BLaER1 (cell line): ENCODE measurements around the gene ZP1.
"Not testable (repeated sequence)": the region's sequence is repeated elsewhere in the genome, so short reads cannot be mapped to it uniquely, and the experiment has no call there.

ENCODE experiments used
- H3K27ac ChIP-seq: shearing (Covaris generic); formaldehyde crosslinking; 2 replicates; pipeline ENCODE4 v1.8.1; 2022
- H3K27me3 ChIP-seq: shearing (Covaris generic); formaldehyde crosslinking; 2 replicates; pipeline ENCODE4 v1.8.1; 2022
- H3K36me3 ChIP-seq: shearing (Covaris generic); formaldehyde crosslinking; 2 replicates; pipeline ENCODE4 v1.8.1; 2022
- H3K4me1 ChIP-seq: shearing (Covaris generic); formaldehyde crosslinking; 2 replicates; pipeline ENCODE4 v1.8.1; 2022
- H3K4me2 ChIP-seq: shearing (Covaris generic); formaldehyde crosslinking; 2 replicates; pipeline ENCODE4 v1.8.1; 2022
- H3K4me3 ChIP-seq: shearing (Covaris generic); formaldehyde crosslinking; 2 replicates; pipeline ENCODE4 v1.8.1; 2022
- H3K9ac ChIP-seq: shearing (Covaris generic); formaldehyde crosslinking; 2 replicates; pipeline ENCODE4 v1.8.1; 2022
- H3K9me3 ChIP-seq: shearing (Covaris generic); formaldehyde crosslinking; 2 replicates; pipeline ENCODE4 v1.8.1; 2022
- H4K20me1 ChIP-seq: shearing (Covaris generic); formaldehyde crosslinking; 2 replicates; pipeline ENCODE4 v1.8.1; 2022
- Cebpa-rat ChIP-seq: shearing (Covaris generic); IDR thresholded peaks from 2 replicates; pipeline ENCODE4 v1.8.1; 2022

Gene ZP1, protein sequence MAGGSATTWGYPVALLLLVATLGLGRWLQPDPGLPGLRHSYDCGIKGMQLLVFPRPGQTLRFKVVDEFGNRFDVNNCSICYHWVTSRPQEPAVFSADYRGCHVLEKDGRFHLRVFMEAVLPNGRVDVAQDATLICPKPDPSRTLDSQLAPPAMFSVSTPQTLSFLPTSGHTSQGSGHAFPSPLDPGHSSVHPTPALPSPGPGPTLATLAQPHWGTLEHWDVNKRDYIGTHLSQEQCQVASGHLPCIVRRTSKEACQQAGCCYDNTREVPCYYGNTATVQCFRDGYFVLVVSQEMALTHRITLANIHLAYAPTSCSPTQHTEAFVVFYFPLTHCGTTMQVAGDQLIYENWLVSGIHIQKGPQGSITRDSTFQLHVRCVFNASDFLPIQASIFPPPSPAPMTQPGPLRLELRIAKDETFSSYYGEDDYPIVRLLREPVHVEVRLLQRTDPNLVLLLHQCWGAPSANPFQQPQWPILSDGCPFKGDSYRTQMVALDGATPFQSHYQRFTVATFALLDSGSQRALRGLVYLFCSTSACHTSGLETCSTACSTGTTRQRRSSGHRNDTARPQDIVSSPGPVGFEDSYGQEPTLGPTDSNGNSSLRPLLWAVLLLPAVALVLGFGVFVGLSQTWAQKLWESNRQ

DNA sequence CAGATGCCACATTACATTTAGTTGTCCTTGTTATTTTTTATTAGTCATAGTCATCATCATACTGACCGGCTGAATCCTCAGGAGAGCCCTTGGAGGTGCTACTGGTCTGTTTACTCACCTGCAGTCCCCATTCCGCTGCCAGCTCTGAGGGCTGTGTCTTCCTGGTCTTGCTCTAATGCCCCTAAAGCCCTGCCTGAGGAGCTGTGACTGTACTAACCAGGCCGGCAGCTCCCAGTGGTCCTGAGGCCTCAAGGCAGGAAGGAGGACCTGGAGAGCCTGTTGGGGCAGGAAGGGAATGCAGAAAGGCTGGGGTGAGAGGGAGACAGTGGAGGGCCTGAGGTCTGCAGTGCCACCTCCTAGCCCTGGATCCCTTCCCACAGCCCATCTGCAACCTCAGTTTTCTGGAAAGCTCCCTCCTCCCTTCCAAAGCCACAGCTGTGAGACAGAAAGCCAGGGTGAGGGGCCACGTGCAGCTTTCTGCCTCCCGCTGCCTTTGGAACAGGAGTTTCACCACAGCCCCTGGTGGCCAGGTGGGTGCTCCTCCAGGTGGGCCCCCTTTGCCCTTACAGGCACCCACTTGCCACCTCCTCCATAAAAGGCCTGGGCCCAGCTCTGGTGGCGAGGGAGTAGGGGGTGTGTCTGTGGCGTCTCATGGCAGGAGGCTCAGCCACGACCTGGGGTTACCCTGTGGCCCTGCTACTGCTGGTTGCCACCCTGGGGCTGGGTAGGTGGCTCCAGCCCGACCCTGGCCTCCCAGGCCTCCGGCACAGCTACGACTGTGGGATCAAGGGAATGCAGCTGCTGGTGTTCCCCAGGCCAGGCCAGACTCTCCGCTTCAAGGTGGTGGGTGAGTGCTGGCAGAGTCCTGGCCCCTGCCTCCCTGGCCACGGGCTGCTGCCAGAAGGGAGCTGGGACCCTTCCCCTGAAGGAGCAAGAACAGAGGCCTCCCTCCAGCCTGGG, at the start of gene ZP1:
Gene ZP1 (plus strand): TSS at position 632 of the 960 bp plus-strand sequence. CDS start 20 bp downstream, at position 652.
- Histone ChIP-seq H3K4me2 (peak within 1 kb of the TSS; percentile 69), H3K27me3 (no peaks in the 10 kb centered on the region), H3K27ac (peak within 1 kb of the TSS; percentile 78), H3K9me3 (no peaks in the 10 kb centered on the region), H4K20me1 (no peaks in the 10 kb centered on the region), H3K36me3 (no peaks in the 10 kb centered on the region), H3K4me3 (no peak within 1 kb of the TSS), H3K9ac (peak within 1 kb of the TSS; percentile 59; the same call in 1 of the 2 replicates), H3K4me1 (peaks cover 95% of the 10 kb centered on the region)
- no peak for TF ChIP-seq Cebpa-rat

DNA sequence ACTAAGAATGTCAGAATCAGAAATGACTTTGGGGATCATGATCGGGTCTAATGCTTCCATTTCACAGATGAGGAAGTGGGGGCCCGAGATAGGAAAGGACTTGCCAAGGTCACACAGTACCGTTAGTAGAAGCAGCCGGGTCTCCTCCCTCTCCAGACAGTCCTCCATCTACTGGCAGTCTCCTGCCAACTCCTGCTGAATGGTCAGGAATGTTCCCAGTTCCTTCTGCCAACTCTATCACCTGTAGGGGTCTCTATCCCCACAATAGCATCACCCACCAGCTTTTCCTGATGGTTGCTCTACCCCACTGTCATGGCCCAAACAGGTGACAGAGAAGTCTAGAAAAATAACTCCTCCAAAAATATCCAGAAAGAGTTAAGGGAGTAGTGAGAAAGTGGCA, 49.3 kb upstream of the ZP1 start:
- Histone ChIP-seq H3K4me3 (no peak overlapping the region), H3K27me3 (no peaks in the 10 kb centered on the region), H3K9ac (no peak overlapping the region), H3K27ac (no peak overlapping the region), H3K36me3 (no peaks in the 10 kb centered on the region), H4K20me1 (no peaks in the 10 kb centered on the region), H3K4me2 (no peak overlapping the region), H3K9me3 (peaks cover 35% of the 10 kb centered on the region), H3K4me1 (peaks cover 18% of the 10 kb centered on the region)
- no peak for TF ChIP-seq Cebpa-rat

DNA sequence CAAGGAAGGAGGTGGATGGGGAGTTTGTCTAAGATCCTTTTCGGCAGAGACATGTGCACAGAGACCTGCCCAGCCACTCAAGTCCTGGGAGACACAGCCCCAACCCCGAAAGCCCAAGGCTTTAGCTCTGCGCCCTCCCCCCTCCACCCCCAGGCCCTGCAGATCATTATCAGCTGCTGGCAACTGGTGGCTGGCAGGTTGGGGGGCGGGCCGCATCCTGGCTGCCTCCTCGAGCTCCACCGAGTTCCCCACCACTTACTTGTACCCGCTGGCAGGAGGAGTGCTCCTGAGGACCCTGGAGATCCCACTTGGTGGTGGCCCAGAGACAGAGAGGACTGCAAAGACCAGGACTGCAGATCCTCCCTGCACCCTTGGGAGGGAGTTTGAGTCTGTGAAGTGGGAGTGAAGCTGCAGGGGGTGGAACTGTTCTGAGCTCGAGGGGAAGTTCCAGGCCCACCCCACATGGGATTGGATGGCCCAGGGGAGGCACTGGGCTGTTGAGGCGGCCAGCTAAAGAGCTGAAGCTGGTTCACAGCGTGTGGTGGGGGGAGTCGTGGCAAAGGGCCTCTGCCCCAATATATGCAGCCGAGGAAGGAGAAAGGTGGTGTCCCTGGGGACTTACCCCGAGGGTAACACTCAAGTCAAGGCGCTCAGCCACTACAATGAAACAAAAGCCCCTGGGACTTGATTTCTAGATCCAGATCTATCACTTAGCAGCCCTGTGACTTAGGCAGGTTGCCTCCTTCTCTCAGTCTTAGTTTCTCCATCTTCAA, 45.3 kb upstream of the ZP1 start:
- H3K4me3 ChIP-seq = no peak overlapping the region
- H4K20me1 ChIP-seq = no peaks in the 10 kb centered on the region
- no peaks in the 10 kb centered on the region for H3K27me3 ChIP-seq
- no peak overlapping the region for H3K27ac ChIP-seq
- H3K9me3 ChIP-seq = peaks cover 7% of the 10 kb centered on the region
- H3K4me1 ChIP-seq = peaks cover 18% of the 10 kb centered on the region
- no peaks in the 10 kb centered on the region for H3K36me3 ChIP-seq
- H3K4me2 ChIP-seq = peak overlapping the region; percentile 69
- no peak for TF ChIP-seq Cebpa-rat
- H3K9ac ChIP-seq = peak overlapping the region; percentile 15; the same call in 1 of the 2 replicates

DNA sequence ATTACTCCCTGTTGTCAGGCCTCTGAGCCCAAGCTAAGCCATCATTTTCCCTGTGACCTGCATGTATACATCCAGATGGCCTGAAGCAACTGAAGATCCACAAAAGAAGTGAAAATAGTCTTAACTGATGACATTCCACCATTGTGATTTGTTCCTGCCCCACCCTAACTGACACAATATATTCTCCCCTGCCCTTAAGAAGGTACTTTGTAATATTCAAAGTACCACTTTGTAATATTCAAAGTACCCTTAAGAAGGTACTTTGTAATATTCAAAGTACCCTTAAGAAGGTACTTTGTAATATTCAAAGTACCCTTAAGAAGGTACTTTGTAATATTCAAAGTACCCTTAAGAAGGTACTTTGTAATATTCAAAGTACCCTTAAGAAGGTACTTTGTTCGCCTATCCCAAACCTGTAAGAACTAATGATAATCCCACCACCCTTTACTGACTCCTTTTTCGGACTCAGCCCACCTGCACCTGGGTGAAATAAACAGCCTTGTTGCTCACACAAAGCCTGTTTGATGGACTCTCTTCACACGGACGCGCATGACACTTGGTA, 43.5 kb upstream of the ZP1 start:
- H3K4me1 ChIP-seq = peaks cover 18% of the 10 kb centered on the region
- not testable (repeated sequence) for H3K4me2 ChIP-seq, H4K20me1 ChIP-seq, H3K9ac ChIP-seq, H3K27me3 ChIP-seq, H3K36me3 ChIP-seq, H3K9me3 ChIP-seq, H3K27ac ChIP-seq, H3K4me3 ChIP-seq

DNA sequence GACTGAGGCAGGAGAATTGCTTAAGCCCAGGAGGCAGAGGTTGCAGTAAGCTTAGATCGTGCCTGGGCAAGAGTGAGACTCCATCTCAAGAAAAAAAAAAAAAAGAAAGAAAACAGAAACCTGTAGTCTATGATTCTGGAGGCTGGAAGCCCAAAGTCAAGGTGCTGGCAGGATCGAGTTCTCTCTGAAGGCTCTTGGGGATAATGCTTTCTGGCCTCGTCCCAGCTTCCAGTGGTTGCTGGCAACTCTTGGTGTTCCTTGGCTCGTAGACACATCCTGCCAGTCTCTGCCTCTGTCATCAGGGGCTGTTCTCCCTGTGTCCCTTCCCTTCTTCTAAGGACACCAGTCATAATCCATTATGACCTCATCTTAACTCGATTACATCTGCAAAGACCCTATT, 42.2 kb upstream of the ZP1 start:
- no peak overlapping the region for H3K9ac ChIP-seq
- no peak overlapping the region for H3K4me2 ChIP-seq
- H4K20me1 ChIP-seq = no peaks in the 10 kb centered on the region
- H3K4me1 ChIP-seq = peaks cover 18% of the 10 kb centered on the region
- TF ChIP-seq Cebpa-rat = no peak
- H3K4me3 ChIP-seq = no peak overlapping the region
- no peaks in the 10 kb centered on the region for H3K9me3 ChIP-seq
- H3K27ac ChIP-seq = no peak overlapping the region
- H3K36me3 ChIP-seq = no peaks in the 10 kb centered on the region
- H3K27me3 ChIP-seq = no peaks in the 10 kb centered on the region

DNA sequence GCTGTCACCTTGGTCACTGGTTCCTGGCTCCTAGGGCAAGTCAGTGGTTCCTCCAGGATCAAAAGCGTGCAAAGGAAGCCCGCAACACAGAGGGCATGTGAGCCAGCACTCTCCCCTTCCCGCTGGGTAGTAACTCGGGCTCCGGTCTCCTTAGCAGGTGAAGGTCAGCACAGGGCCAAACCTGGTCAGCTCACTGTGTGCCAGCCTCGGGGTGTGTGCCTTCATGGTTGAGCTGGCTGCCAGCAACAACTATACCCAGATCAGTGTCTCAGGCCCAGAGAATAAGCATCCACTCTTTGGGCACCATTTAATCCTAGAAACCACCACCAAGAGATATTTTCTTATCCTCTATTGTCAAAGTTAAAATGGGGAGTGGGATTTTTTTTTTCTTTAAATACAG, 41.6 kb upstream of the ZP1 start:
- no peak for TF ChIP-seq Cebpa-rat
- no peak overlapping the region for H3K4me3 ChIP-seq
- H3K4me1 ChIP-seq = peaks cover 18% of the 10 kb centered on the region
- no peak overlapping the region for H3K9ac ChIP-seq
- H3K36me3 ChIP-seq = no peaks in the 10 kb centered on the region
- H3K9me3 ChIP-seq = no peaks in the 10 kb centered on the region
- H3K4me2 ChIP-seq = no peak overlapping the region
- H3K27ac ChIP-seq = no peak overlapping the region
- no peaks in the 10 kb centered on the region for H3K27me3 ChIP-seq
- no peaks in the 10 kb centered on the region for H4K20me1 ChIP-seq

DNA sequence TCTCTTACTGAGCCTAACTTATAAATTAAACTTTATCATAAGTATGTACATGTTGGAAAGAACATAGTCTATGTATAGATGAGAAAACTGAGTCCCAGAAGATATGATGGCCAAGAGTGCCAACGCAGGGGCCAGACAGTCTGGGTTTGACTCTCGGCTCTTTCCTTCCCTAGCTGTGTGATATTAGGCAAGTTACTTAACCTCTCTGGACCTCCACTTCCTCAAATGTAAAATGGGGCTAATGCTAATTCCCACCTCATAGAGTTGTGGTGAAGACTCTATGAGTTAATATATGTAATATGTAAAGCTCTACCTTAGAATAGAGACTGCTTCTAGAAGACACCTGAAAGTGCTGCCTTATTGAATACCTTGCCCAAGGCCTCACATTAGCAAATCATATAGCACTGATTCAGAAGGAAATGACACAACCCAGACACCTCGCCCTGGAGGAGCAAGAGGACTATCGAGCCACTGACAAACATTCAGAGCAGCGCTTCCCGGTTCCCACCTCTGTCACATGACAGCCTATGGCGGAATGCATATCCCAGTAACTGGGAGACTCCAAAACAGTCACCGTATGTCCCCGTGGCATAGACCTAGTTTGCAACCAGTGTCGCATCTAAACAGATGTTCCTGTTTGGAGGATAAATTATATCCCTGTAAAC, 36.7 kb upstream of the ZP1 start:
- H3K4me1 ChIP-seq = peaks cover 15% of the 10 kb centered on the region
- no peaks in the 10 kb centered on the region for H3K9me3 ChIP-seq
- no peak overlapping the region for H3K27ac ChIP-seq
- no peak overlapping the region for H3K4me3 ChIP-seq
- no peaks in the 10 kb centered on the region for H4K20me1 ChIP-seq
- H3K27me3 ChIP-seq = no peaks in the 10 kb centered on the region
- H3K36me3 ChIP-seq = no peaks in the 10 kb centered on the region
- TF ChIP-seq Cebpa-rat = no peak
- no peak overlapping the region for H3K9ac ChIP-seq
- no peak overlapping the region for H3K4me2 ChIP-seq

DNA sequence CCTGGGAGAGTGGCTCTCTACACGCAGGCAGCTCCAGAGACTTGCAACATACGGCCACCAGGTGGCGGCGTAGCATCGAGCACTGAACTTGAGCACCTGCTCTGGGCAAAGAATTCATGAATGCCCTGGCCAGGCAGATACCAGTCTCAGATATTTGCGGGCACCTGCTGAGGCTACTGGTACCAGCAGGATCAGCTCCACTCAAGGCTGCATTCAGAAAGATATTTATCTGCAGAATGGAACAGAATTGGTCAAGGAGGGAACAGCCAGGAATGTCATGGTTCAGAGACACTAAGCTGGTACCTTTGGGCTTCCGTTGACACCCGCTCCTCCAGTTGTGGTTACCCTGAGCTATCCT, 36.2 kb upstream of the ZP1 start:
- no peaks in the 10 kb centered on the region for H3K9me3 ChIP-seq
- H3K9ac ChIP-seq = no peak overlapping the region
- no peak overlapping the region for H3K4me3 ChIP-seq
- H3K4me2 ChIP-seq = peak overlapping the region; percentile 42
- H3K27ac ChIP-seq = no peak overlapping the region; the same call in 1 of the 2 replicates
- TF ChIP-seq Cebpa-rat = no peak
- no peaks in the 10 kb centered on the region for H3K36me3 ChIP-seq
- peaks cover 15% of the 10 kb centered on the region for H3K4me1 ChIP-seq
- H3K27me3 ChIP-seq = no peaks in the 10 kb centered on the region
- H4K20me1 ChIP-seq = no peaks in the 10 kb centered on the region
